NCI-H1694 (cell line): Measurements from ENCODE around the gene RAC2.
"Not testable (repeated sequence)": the region's sequence is repeated elsewhere in the genome, so short reads cannot be mapped to it uniquely, and the experiment has no call there.

Experiments
- DNase-seq: peaks from one replicate; lab custom pipeline; 2025; lab: John Stamatoyannopoulos, UW

RAC2 gene

DNA sequence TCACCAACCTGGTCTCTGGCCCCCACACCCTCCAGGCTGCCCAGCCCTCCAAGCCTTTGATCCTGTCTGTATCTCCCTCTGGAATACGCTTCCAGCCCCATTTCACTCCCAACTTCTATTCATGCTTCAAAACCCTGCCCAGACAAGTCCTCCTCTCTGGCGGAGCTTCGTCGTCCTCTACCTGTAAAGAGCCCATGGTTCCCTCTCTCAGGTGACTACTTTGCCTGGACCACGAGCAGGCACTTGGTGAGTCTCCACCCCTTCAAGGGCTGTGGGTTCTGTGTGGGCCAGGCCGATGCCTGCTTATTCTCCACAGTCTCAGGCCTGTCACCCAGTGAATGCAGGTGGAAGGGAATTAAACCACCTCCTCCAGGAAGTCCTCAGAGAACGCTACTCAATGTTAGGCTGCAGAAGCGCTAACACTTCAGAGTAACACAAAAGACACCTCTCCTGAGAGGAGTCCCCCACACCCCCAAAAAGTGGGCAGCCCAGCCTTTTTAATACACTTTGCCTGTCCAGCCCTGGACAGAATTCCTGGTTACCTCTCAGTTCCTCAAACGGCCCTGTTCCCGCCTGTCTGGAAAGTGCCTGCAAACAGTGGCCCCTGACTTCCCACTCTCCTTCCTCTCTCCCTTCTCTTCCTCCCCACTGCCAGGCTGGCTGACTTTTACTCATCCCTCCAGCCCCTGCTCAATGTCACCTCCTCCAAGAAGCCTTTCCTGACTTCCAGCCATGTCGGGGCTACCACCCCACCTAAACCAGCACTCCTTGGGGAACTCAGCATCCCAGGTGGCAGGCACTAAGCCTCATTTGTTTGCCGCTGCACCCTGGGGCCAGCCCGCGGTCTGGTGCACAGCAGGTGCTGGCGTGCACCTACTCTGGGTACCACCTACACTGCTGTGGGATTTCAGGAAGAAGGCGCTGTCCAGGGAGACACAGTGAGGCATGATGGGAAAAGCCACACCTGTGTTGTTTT lies 9.0 kb downstream of the RAC2 start:
- DNase-seq, result no peak

DNA sequence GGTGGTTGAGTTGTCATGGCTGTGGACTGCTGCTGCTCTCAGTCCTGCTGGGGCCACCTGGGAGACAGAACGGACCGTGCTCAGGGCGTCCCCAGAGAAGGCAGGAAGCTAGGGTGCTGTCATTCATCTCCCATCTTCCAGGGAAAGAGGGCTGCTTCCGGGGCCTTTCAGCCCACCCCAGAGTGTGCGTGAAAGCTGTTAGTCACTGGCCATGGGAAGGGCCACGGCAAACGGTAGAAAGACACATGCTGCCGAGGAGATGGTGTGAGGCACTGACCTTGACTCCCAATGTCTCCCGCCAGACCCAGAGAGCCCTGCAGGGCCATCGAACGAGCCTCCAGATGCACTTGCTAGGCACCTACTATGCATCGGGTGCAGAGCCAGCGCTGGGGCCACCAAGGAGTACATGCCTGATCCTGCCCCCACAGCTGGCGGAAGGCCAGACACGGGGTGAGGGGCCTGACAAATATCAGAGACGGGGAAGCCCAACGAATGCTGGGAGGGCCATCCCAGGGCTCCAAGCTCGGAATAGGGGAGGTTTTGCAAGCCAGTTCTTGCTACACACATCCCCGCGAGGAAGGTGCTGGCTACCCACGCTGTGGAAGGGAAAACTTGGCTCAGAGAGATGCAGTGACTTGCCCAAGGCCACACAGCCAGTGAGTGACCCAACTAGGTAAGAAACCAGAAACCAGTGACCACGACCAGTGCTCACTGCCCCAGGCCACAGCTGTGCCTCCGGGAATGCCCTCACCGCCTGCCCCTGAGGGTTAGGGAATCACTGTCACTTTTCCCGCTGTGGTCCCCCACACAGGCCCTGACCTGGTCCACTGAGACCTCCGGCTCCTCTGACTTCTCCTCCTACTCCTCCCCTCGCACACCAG lies 10.1 kb downstream of the RAC2 start:
- DNase-seq, result no peak

GRCh38 chr22:37233371-37233750 lies 10.7 kb downstream of the RAC2 start:
- not testable (repeated sequence) for DNase-seq

DNA sequence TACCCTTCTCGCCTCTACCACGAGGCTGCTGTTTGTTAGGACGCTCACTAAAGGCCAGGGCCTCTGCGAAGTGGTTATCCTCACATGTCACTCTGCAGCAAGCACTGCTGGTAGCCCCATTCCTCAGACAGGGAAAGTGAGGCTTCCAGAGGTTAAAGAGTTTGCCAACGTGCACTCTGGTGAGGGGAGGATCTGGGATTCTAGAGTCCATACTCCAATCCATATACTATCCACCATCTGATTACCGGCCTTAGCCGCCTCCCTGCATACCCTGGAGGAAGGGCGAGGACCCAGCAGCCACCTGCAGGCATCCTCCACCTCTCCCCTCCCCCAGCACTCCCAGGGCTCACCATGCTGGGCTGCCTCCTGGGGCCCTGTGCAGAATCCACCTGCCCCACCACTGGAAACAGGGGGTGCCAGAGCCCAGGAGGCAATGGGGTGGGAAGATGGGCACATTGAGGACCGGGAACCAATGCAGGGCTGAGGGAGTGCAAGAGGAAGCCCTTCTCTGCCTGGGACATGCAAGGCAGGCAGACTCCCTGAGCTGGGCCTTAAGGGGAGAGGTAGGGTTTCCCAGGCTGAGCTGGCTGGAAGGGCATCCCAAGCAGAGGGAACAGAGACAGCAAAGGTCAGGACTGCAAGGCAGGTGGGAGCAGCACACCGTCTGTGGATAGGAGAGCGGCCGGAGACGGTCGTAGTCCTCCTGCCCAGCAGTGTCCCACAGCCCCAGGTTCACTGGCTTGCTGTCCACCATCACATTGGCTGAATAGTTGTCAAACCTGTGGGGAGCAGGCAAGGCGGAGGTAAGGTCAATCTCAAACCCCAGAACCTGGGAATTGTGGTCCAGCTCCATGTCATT lies 11.7 kb downstream of the RAC2 start:
- no peak for DNase-seq

DNA sequence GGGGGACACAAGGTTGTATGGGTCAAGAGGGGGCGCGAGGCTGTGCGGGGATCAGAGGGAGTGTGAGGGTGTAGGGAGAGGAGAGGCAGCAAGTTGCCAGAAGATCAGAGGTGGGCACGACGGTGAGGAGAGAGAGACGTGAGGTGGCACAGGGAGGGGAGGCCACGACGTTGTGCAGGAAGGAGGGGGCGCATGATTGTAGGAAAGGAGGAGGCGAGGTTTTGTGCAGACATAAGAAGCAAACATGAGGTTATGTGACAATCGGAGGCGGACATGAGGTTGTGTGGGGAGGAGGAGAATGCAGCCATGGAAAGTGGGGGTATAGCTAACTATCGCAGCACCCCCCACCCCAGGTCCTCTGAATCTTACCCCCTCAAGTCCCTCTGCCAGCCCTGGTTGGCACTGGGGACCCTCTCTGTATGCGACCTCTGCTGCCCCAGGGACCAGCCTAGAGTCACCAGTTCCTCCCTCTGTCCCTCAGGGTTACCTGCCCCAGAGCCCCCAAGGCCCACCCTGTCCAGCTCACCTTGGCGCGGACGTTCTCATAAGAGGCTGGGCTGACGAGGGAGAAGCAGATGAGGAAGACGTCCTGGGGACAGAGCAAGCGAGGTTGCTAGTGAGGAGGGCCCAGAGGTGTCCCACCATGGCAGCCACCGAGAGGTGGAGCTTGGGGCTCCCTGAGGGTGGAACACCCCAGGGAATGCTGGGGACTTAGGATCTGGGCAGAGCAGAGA lies 12.5 kb downstream of the RAC2 start:
- no peak for DNase-seq

DNA sequence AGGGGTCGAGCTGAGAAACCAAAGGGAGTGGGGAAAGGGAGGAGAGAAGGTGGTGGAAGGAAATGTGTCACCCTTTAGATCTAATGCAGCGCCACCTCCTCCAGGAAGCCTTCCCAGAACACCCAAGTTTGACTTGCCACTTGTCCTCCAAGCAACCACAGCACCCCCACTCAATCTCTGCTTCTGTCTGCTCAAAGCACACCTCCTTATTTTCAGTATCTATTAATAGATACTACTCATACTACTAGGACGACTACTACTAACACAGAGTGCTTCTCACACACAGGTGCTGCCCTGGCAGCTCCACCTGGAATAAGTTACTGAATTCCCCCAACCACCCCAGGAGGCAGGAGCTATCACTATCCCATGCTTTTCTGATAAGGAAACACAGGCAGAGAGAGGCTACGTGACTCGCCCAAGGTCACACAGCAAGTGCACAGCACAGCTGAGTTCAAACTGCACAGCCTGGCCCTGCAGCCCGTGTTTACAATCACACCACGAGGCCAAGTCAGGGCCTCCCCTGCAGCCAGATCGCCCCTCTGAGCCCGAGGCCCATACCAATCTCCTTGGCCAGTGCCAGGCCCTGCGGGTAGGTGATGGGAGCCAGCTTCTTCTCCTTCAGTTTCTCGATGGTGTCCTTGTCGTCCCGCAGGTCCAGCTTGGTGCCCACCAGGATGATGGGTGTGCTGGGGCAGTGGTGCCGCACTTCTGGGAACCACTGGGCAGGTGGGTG lies 13.2 kb downstream of the RAC2 start:
- DNase-seq, result no peak

- DNase-seq, result no peak
These were observed 14.0 kb downstream of the RAC2 start for GRCh38 chr22:37229805-37230672.

DNA sequence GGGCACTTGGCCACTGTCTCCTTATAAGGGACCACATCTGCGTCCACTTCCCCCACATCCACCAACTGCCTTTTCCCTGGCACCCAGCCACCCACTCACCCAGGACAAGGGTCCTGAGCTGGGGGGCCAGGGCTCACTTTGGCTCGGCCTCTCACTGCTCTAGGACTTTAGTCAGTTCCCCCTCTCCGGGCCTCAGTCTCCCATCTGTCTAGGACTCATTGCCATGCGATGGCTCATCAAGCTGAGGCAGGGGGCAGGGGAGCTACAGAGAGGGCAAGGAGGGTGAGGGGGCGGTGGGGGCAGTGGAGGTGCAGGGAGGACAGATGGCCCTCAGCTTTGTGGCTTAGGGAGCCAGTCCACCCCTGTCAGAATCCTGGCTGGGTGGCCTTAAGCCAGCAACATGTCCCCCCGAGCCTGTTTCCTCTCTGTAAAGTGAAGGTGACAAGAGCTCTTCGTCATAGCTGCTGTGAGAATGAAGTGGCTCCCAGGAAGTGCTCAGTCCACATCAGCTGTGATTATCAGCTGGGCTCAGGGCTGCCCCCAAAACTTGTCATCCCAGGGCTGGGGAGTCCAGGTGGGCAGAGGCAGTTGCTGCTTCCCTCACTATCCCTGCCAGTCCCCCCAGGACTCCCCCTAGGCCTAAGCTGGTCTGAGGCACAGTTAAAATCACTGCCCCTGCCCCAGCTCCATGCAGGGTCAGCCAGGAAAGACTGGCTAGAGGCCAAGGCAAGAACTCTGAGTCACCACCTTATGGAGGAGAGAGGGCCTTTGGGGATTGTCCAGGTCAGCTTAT lies 14.9 kb downstream of the RAC2 start:
- DNase-seq, result no peak

- DNase-seq, result no peak
These were observed 15.7 kb downstream of the RAC2 start for GRCh38 chr22:37228106-37229011.

DNA sequence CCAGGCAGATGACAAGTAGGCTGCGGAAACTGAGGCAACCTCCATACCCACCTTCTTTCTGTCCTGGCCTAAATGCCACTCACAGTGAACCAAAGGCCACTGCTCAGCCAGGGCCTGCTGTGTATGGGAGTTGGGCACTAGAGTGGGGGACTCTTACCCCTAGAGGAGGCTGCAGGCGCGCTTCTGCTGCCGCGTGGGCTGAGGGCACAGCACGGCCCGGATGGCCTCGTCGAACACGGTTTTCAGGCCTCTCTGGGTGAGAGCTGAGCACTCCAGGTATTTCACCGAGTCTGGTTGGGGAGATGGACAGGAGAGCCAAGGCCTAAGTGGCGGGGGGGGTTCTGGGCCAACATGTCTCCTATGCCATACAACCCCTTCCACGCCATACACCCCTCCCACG lies 17.6 kb downstream of the RAC2 start:
- DNase-seq, result no peak

DNA sequence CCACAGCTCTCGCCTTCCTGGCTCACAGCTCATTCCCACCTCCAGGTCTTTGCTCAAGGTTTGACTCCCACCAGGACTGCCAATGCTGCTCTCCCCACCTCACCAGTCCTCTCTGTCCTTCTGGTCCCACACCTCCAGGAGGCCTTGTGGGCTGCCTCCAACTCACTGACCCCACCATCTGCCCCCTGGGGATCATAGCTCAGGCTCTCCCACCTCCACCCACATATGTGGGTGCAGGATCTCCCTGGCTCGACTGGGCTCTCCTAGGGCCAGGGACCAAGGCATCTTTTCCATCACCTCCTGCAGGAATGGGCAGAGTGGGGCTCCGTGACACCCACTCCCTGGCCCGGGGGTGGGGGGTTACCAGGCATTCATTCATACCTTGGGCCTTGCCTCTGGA lies 18.0 kb downstream of the RAC2 start:
- DNase-seq, result no peak

DNA sequence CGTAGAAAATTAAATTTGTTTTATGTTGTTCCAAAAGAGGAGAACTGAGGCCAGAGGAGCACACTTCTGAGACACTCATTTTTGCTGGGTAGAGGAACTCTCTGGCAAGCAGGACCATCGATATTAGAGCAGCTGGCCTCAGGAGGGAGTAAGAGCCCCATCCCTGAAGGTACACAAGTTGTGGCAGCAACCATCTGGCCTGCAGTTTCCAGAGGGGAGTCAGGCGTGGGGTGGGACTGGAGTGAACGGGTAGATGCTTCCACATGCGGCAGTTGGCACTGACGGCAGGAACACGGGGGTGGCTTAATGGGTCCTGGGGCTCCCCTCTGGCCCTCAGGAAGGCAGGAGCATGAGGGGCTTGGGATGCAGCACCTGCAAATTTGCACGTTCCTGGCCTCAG lies 18.6 kb downstream of the RAC2 start:
- DNase-seq, result peak; percentile 55

GRCh38 chr22:37224757-37225420 lies 19.2 kb downstream of the RAC2 start:
- DNase-seq, result no peak

DNA sequence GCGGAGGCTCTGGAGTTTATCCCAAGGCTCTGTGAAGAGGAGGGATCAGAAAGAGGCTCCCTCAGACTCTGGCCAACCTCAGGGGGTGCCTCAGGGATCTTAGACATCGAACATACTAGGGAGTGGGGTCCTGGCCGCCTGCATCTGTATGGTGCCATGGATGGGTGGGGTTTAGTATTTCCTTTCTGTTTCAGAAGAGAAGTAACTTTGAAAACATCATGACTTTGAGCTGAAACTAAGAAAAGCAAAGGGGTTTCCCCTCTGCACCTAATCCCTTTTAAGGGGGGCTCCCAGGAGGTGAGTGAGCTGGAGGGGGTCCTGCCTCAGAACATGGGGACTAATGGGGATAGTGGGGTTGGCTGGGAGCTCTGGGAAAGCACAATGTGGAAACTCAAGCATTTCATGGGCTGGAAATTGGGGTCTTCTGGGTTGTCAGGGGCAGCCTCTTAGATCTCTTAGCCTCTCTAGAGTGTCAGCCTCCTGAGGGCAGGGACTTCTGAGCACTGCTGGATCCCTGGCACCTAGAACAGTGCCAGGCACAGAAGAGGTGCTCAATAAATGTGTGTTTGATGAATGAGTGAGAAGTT lies 20.0 kb downstream of the RAC2 start:
- no peak for DNase-seq

GRCh38 chr22:37222440-37222971 lies 21.6 kb downstream of the RAC2 start:
- no peak for DNase-seq
